Activated naive CD4-positive, alpha-beta T cell treated with anti-CD3 and anti-CD28 coated beads, Interleukin-2, amount 10 ng/mL, durations not matched to agents 7 days and 5 days (primary cell): ENCODE results near the gene SLC9A9.
"Not testable (repeated sequence)": the region's sequence is repeated elsewhere in the genome, so short reads cannot be mapped to it uniquely, and the experiment has no call there.

ENCODE experiments used
- CTCF ChIA-PET: fragments of 350-600 bp; sonication (Branson Sonifier 250); formaldehyde crosslinking; loops from one replicate; lab custom pipeline; 2021; ENCODE audit warnings: antibody characterized with exemption; lab: Charles Lee
- DNase-seq: peaks from one replicate; pipeline ENCODE4 v3.0.0-alpha.2; 2020
- H3K27ac Mint-ChIP-seq: one replicate; pipeline ENCODE4 v1.8.0; 2021; ENCODE audit warnings: mild to moderate bottlenecking, moderate library complexity, mixed read lengths
- H3K27me3 Mint-ChIP-seq: one replicate; pipeline ENCODE4 v1.8.0; 2021; ENCODE audit warnings: mild to moderate bottlenecking, mixed read lengths
- H3K36me3 Mint-ChIP-seq: one replicate; pipeline ENCODE4 v1.8.0; 2021; ENCODE audit warnings: mixed read lengths
- H3K4me1 Mint-ChIP-seq: one replicate; pipeline ENCODE4 v1.8.0; 2021; ENCODE audit warnings: mixed read lengths
- H3K4me3 Mint-ChIP-seq: one replicate; pipeline ENCODE4 v1.8.0; 2021; ENCODE audit warnings: mild to moderate bottlenecking, moderate library complexity, mixed read lengths
- H3K9me3 Mint-ChIP-seq: one replicate; pipeline ENCODE4 v1.8.0; 2021; ENCODE audit warnings: mixed read lengths

The SLC9A9 gene

DNA sequence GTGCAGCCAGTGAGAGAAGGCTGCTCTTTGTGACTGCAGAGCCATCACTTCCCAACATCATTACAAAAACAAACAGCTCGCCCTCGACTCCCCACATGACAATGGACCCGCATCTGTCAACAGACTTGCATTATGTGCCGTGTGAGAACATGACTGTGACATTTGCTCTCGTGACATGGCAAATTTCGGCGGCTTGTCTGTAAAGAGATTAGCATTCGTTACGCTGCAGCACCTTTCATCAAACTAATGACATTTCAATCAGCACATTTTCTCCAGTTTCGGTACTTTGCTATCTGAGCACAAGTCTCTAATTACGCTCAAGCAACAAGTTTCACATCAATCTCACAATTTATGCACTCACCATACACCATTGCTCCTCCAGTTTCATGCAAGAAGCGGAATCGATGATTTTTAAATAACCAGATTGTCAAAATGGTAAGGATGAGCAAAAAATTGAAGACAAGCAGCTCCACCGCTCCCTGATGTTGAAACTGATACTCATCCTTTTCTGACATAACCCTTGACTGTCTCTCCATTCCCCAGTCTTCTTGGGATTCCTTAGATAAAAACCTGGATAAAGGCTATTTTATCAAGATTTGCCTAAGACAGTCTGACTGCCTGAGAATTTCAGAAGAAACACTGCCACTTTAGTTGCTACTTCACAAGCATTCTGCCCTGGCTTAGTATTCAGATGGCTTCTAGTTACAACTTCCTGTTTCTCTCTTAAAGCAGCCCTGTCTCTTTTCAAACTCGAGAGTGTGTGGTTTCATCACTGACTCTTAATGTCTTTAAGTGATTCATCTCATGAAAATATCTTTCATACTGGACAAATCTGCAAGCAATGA, at the start of gene SLC9A9:
Gene SLC9A9 (minus strand): TSS at position 682 of the 845 bp plus-strand sequence. CDS start 146 bp downstream, at position 536.
- Mint-ChIP-seq H3K4me1 (peaks cover 54% of the 10 kb centered on the region), H3K27ac (peak within 1 kb of the TSS; percentile 93), H3K4me3 (peak within 1 kb of the TSS; percentile 89), H3K9me3 (no peaks in the 10 kb centered on the region), H3K36me3 (peaks cover 3% of the 10 kb centered on the region), H3K27me3 (no peaks in the 10 kb centered on the region)
- CTCF ChIA-PET, result no interaction called here
- DNase-seq, result peak; percentile 53

DNA sequence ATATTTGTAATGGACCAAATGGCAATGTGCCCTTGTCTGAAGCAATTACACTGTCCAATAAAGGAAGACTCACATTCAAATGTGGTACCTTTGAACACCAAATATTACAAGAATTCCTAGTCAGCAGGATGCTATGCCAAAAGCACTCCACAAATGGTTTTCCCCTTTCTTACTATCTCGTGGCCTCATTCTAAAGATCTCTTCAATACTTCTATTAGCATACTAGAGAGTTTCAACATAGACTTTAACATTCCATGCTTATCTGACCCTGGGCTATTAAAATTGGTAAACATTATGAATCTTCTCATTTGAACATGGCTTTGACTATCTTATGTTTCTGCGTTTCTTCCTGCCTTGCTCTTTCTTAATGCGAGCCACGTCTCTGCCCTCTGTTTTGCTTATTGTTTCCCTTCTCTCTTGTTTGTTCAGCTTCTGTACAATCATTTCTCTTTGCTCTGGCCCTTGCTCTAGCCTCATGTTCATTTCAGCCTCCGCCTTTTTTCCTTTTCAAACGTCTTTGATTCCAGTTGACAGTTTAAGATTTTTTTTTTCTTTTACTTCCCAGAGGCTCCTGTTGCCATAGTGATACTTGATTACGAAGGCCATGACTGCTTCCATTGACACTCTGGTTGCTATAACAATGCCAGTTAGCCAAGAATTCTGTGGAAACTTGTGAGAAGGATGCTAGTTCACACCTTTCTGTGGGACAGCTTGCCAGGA, 49.5 kb upstream of the SLC9A9 start:
- Mint-ChIP-seq H3K27me3 (peaks cover 5% of the 10 kb centered on the region), H3K36me3 (no peaks in the 10 kb centered on the region), H3K4me3 (no peak overlapping the region), H3K9me3 (no peaks in the 10 kb centered on the region), H3K4me1 (no peaks in the 10 kb centered on the region), H3K27ac (no peak overlapping the region)
- no peak for DNase-seq
- CTCF ChIA-PET, result no interaction called here

DNA sequence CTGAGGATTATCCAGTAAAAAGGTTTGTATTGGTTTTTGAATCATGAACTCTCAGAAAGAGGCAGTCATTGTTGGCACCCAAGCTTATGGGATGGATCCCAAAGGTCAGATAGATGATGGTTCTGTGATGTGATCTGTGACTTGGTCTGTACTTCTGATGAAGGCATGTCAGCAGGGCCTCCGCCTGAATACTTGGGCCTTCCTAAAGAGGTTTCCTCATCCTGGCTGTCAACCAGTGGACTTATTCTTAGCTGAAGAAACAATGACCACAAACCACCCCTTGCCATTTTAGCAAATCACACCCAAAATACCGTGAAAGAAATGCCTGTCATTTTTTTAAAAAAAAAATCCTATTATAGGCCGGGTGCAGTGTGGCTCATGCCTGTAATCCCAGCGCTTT, 48.2 kb upstream of the SLC9A9 start:
- Mint-ChIP-seq H3K4me3 (no peak overlapping the region), H3K27ac (no peak overlapping the region), H3K27me3 (peaks cover 13% of the 10 kb centered on the region), H3K36me3 (no peaks in the 10 kb centered on the region), H3K4me1 (no peaks in the 10 kb centered on the region), H3K9me3 (no peaks in the 10 kb centered on the region)
- DNase-seq, result no peak
- CTCF ChIA-PET, result interaction anchor here (0.6 to 4.5 kb wide), 3 partner anchors 12 to 122 kb away, joined by 3 to 12 read pairs (median 4); no protein-coding TSS in a partner anchor

DNA sequence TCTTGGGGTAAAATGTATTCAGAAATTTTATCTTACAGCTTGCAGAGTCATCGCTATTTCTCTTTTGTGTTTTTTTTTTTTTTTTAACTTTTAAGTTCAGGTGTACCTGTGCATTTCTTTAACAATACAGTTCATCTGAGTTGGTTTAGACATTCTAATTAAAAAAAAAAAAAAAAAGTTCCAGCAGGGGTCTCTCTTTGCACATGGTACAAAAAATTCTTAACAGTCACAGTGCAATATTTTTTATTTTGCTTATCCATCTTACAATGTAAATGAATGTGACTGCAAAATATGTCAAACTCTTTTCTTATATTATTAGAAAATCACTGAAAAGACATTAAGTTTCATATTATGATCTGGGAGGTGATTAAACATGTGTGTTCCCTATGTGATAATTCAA, 47.5 kb upstream of the SLC9A9 start:
- no peak for DNase-seq
- Mint-ChIP-seq H3K27me3 (peaks cover 13% of the 10 kb centered on the region), H3K36me3 (no peaks in the 10 kb centered on the region), H3K4me3 (no peak overlapping the region), H3K9me3 (no peaks in the 10 kb centered on the region), H3K27ac (no peak overlapping the region), H3K4me1 (no peaks in the 10 kb centered on the region)
- CTCF ChIA-PET, result interaction anchor here (0.6 to 4.5 kb wide), 3 partner anchors 11 to 122 kb away, joined by 3 to 12 read pairs (median 4); no protein-coding TSS in a partner anchor

DNA sequence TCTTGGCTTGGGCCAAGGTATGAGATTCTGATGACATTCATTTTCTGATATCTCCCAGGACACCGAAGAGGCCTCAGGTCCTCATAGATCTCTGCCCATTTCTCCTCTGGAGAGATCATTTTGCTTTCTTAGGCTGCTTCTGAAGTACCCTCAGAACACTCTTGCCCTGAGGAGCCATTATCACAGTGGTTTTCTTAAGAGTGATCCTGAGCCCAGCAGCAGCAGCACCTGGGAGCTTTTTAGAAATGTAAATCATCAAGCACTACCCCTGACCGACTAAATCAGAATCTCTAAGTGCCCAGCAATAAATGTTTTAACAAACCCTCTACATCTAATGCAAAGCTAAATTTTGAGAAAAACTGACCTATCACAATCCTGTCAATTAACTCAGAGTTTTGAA, 40.6 kb upstream of the SLC9A9 start:
- H3K4me1 Mint-ChIP-seq, result no peaks in the 10 kb centered on the region
- no peaks in the 10 kb centered on the region for H3K9me3 Mint-ChIP-seq
- peaks cover 24% of the 10 kb centered on the region for H3K27me3 Mint-ChIP-seq
- H3K36me3 Mint-ChIP-seq, result no peaks in the 10 kb centered on the region
- DNase-seq, result no peak
- no peak overlapping the region for H3K4me3 Mint-ChIP-seq
- CTCF ChIA-PET, result no interaction called here
- H3K27ac Mint-ChIP-seq, result no peak overlapping the region

DNA sequence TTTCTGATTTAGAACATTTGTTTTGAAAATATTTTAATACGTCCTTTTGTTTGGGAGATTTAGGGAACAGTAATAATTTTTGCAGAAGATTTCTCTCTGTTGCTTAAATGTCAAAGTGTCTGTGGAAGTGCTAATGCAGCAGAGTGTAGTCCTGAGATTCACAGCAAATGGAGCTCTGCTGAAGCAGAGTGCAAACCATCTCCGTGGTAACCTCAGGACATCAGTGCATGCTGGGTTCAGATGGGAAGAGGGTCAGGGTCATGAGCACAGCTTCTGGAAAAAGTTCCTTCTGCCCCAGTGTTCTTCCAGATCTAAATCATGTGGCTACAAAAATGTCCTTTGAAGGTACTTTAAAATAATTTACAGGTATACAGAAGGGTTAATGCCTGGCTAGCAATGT, 39.9 kb upstream of the SLC9A9 start:
- H3K27ac Mint-ChIP-seq, result no peak overlapping the region
- H3K9me3 Mint-ChIP-seq, result no peaks in the 10 kb centered on the region
- no peaks in the 10 kb centered on the region for H3K4me1 Mint-ChIP-seq
- peaks cover 28% of the 10 kb centered on the region for H3K27me3 Mint-ChIP-seq
- no peak overlapping the region for H3K4me3 Mint-ChIP-seq
- H3K36me3 Mint-ChIP-seq, result no peaks in the 10 kb centered on the region
- no peak for DNase-seq
- CTCF ChIA-PET, result no interaction called here

DNA sequence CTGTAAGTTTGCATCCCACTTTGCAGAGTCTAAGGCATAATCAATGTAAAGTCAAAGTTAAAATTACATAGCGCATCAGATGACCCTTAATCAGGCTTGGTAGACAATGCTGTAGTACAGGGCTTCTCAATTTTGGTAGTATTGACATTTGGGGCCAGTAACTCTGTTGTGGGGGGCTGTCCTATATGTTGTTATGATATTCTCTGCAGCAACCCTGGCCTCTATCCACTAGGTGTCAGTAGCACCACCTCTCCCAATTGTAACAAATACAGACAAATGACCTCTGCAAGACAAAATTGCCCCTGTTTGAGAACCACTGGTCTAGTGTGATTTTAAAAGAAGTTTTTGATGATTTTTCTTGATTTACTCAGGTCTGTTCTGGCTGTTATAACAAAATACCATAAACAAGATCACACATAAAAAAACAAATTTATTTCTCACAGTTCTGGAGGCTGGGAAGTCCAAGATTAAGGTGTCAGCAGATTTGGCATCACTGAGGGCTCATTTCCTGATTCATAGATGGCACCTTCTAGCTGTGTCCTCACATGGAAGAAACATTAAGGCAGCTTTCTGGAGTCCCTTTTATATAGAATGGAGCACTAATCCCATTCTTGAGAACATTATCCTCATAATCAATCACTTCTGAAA, 37.6 kb upstream of the SLC9A9 start:
- Mint-ChIP-seq H3K27ac (no peak overlapping the region), H3K4me1 (no peaks in the 10 kb centered on the region), H3K9me3 (no peaks in the 10 kb centered on the region), H3K27me3 (peaks cover 25% of the 10 kb centered on the region), H3K4me3 (no peak overlapping the region), H3K36me3 (no peaks in the 10 kb centered on the region)
- CTCF ChIA-PET, result interaction anchor here (1.2 to 2.9 kb wide), 8 partner anchors 9 to 147 kb away, joined by 3 to 14 read pairs (median 4); no protein-coding TSS in a partner anchor
- peak; percentile 39 for DNase-seq

DNA sequence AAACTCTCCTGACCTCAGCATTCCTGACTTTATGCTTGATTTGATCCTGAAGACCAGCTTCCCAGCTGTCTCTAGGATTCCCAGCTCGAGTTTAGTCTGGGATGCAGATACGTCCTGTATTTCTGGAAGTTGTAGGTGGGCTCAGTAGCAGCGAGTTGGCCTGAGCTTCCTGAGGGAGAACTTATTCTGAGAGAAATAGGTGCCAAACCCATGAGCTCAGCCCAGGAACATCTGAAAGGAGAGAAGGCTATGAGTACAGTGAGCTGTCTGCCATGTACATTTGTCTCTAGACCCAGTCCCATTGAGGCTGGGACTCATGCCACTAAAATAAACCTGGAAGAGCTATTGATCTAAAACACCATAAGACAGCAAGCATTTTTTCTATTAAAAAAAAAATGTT, 36.6 kb upstream of the SLC9A9 start:
- Mint-ChIP-seq H3K36me3 (no peaks in the 10 kb centered on the region), H3K9me3 (no peaks in the 10 kb centered on the region), H3K27ac (no peak overlapping the region), H3K27me3 (peaks cover 23% of the 10 kb centered on the region), H3K4me3 (no peak overlapping the region), H3K4me1 (no peaks in the 10 kb centered on the region)
- CTCF ChIA-PET, result interaction anchor here (1.1 to 2.9 kb wide), 8 partner anchors 10 to 148 kb away, joined by 3 to 14 read pairs (median 4); partner anchors contain the start of gene DIPK2A
- DNase-seq, result no peak

DNA sequence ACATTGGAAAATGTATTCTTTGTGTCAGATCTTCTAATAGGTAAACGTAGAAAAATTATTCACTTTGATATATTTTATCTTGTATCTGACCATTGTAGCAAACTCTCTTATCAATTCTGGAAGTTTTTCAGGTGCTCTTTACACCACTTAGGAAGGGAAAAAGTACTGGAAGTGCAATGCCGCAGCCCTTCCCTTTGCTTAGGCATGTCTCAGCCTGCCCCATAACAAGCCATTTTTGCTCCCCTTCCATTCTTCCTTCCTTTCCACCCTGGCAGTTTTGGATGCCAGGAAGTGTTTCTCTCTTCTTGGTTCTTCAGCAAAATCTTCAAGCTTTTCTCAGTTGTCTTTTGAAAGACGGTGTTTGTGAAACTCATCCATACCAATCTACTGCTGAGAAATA, 34.9 kb upstream of the SLC9A9 start:
- no peak overlapping the region for H3K27ac Mint-ChIP-seq
- CTCF ChIA-PET, result interaction anchor here (2.9 kb wide), 1 partner anchor 11 kb away, joined by 12 read pairs; no protein-coding TSS in a partner anchor
- no peak for DNase-seq

DNA sequence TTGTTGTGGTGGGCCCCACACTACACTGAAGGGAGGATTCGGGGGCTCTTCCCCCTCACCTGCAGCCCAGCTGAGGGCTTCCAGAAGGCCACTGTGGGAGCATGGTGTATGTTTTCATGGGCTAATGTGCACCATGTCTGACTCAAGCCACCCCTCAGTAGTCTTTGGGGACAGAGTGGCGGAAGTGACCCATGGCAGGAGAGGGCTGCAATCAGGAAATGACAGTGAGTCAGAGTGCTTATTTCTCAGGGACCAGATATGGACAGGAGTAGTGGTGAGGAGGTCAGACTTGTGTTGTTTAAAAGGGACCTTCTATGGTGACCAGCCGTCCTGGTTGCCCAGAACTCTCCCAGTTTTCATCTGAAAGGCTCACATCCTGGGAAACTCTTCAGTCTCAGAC, 32.8 kb upstream of the SLC9A9 start:
- DNase-seq, result no peak
- no peaks in the 10 kb centered on the region for H3K4me1 Mint-ChIP-seq
- H3K27ac Mint-ChIP-seq, result no peak overlapping the region
- no peaks in the 10 kb centered on the region for H3K36me3 Mint-ChIP-seq
- CTCF ChIA-PET, result no interaction called here
- H3K27me3 Mint-ChIP-seq, result peaks cover 19% of the 10 kb centered on the region
- H3K9me3 Mint-ChIP-seq, result no peaks in the 10 kb centered on the region
- H3K4me3 Mint-ChIP-seq, result no peak overlapping the region

More for the DNA sequence above, 34.9 kb upstream of the SLC9A9 start:
- Mint-ChIP-seq H3K27me3 (peaks cover 18% of the 10 kb centered on the region), H3K36me3 (no peaks in the 10 kb centered on the region), H3K9me3 (no peaks in the 10 kb centered on the region), H3K4me3 (no peak overlapping the region), H3K4me1 (no peaks in the 10 kb centered on the region)

DNA sequence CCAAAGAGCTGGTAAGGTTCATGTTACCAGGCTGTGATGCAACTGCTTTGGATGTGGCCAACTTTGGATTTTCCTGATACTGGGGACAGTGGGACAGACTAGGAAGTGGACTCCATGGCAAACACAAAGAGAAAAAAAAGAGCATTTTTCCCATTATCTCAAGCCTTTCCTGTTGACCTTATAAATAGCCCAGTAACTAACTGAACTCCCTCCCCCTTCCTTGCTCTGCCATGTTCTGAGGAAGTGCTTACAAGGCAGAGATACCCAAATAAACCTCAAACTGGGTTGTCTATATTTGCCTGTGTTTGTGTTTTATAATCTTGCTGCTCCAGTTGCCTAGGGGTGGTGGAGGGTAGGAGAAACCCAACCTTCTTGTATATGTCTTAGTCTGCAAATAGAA, 27.3 kb upstream of the SLC9A9 start:
- CTCF ChIA-PET, result no interaction called here
- no peak for DNase-seq
- Mint-ChIP-seq H3K9me3 (no peaks in the 10 kb centered on the region), H3K4me3 (no peak overlapping the region), H3K4me1 (no peaks in the 10 kb centered on the region), H3K27ac (no peak overlapping the region), H3K36me3 (no peaks in the 10 kb centered on the region), H3K27me3 (peaks cover 6% of the 10 kb centered on the region)

DNA sequence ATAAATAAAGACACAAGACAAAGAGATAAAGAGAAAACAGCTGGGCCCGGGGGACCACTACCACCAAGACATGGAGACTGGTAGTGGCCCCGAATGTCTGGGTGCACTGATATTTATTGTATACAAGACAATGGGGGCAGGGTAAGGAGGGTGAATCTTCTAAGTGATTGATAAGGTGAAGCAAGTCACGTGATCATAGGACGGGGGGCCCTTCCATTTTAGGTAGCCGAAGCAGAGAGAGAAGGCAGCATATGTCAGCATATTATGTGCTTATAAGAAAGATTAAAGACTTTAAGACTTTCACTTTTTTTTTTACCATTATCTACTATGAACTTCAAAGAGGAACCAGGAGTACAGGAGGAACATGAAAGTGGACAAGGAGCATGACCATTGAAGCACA, 25.3 kb upstream of the SLC9A9 start:
- H3K27me3 Mint-ChIP-seq, result peaks cover 13% of the 10 kb centered on the region
- H3K9me3 Mint-ChIP-seq, DNase-seq, H3K27ac Mint-ChIP-seq, CTCF ChIA-PET, H3K36me3 Mint-ChIP-seq, H3K4me3 Mint-ChIP-seq, H3K4me1 Mint-ChIP-seq: not testable (repeated sequence)

DNA sequence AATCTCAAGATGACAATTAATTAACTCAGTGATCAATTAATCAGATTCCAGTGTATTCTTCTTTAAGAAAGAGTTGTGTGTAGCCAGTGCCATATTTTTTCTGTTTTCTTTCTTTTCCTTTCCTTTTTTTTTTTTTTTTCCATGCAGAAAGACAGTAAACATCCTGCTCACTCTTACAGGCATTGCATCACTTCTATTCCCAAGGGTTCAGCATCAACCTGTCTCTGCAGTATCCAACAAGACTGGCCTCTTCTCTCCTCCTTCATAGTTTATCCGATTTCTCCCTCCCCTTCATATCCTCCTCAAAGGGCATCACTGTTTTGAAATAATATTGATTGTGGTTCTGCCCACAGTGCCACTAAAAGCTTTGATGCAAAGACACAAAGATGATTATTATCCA, 17.0 kb upstream of the SLC9A9 start:
- Mint-ChIP-seq H3K27me3 (peaks cover 42% of the 10 kb centered on the region), H3K36me3 (no peaks in the 10 kb centered on the region), H3K9me3 (peaks cover 4% of the 10 kb centered on the region), H3K4me3 (no peak overlapping the region), H3K4me1 (no peaks in the 10 kb centered on the region), H3K27ac (no peak overlapping the region)
- CTCF ChIA-PET, result no interaction called here
- no peak for DNase-seq
